ENCODE measurements around the gene CELF4. TPM values are rescaled to one million over a fixed set of nuclear protein-coding genes. Genes with fewer than 3 reads are reported as not detected.
A peak's percentile ranks its signal among the peaks of the same experiment; 100 is the strongest.

The CELF4 gene
- total and polyA plus RNA-seq, 10 of the 15 experiments (the other 5 are each of a cell fraction or from before 2014, with no cell fraction given): 0.03 to 0.32 TPM; not detected in 8

GRCh38 chr18:37435150-37435867 is 130.3 kb downstream of the CELF4 start:
- CTCF ChIA-PET: interaction anchor here (1.3 kb wide), 1 partner anchor 43 kb away, joined by 3 read pairs; no protein-coding TSS in a partner anchor
- H3K36me3 ChIP-seq (ENCODE audit: control insufficient read depth in 2 of 2, insufficient read depth in 2 of 2, low read length in 1 of 2): no peaks in the 10 kb centered on the region
- DNase-seq (ENCODE audit: low read depth, low spot score) (no peak), FAIRE-seq (no peak), ATAC-seq (no peak)
- no peak overlapping the region for H3K4me2 ChIP-seq (ENCODE audit: control insufficient read depth, insufficient read depth)
- in situ Hi-C loops (cut with MboI) (no loop called here), intact Hi-C loops (cut with micrococcal nuclease; ENCODE audit: unreplicated experiment) (no loop called here)
- SMC1A ChIA-PET (ENCODE audit: uncharacterized antibody, unreplicated experiment): no interaction called here
- RAD21 ChIA-PET (ENCODE audit: unreplicated experiment): interaction anchor here (2.5 kb wide), 1 partner anchor 44 kb away, joined by 11 read pairs; no protein-coding TSS in a partner anchor
- no peak overlapping the region for H2AFZ ChIP-seq (ENCODE audit: control insufficient read depth, low read depth, low read length)
- no peak overlapping the region for H3K4me3 ChIP-seq
- H3K4me1 ChIP-seq (ENCODE audit: control insufficient read depth, insufficient read depth, low read length): no peaks in the 10 kb centered on the region; the same call in 1 of the 2 replicates
- no peaks in the 10 kb centered on the region for H3K27me3 ChIP-seq (replicated peaks in 1 of 2; ENCODE audit: control insufficient read depth in 2 of 2, insufficient read depth in 2 of 2, low read length in 1 of 2)
- POLR2A ChIA-PET: no interaction called here
- H3K9ac ChIP-seq (ENCODE audit: control insufficient read depth, insufficient read depth, low read length): no peak overlapping the region
- H4K20me1 ChIP-seq (ENCODE audit: control insufficient read depth, insufficient read depth): no peaks in the 10 kb centered on the region
- TF ChIP-seq SIN3A (IDR thresholded peaks at IDR 0.05; ENCODE audit: low read depth, low read length): no peak
- no peak for TF ChIP-seq NFYB (IDR thresholded peaks at IDR 0.05; ENCODE audit: insufficient read depth, low read depth, low read length)
- H3K27ac ChIP-seq (ENCODE audit: control insufficient read depth, insufficient read depth): no peak overlapping the region
- no peaks in the 10 kb centered on the region for H3K79me2 ChIP-seq (ENCODE audit: control insufficient read depth, insufficient read depth, low read length)
- no peaks in the 10 kb centered on the region for H3K9me3 ChIP-seq (replicated peaks; ENCODE audit: control insufficient read depth, insufficient read depth, low read length)
- BruUV-seq (replicated peaks): no TSS peak
- WGBS (ENCODE audit: insufficient coverage, insufficient replicate concordance, low lambda C conversion rate, missing lambda C conversion rate): 8% methylated on average over 5 of the region's 5 CpGs

DNA sequence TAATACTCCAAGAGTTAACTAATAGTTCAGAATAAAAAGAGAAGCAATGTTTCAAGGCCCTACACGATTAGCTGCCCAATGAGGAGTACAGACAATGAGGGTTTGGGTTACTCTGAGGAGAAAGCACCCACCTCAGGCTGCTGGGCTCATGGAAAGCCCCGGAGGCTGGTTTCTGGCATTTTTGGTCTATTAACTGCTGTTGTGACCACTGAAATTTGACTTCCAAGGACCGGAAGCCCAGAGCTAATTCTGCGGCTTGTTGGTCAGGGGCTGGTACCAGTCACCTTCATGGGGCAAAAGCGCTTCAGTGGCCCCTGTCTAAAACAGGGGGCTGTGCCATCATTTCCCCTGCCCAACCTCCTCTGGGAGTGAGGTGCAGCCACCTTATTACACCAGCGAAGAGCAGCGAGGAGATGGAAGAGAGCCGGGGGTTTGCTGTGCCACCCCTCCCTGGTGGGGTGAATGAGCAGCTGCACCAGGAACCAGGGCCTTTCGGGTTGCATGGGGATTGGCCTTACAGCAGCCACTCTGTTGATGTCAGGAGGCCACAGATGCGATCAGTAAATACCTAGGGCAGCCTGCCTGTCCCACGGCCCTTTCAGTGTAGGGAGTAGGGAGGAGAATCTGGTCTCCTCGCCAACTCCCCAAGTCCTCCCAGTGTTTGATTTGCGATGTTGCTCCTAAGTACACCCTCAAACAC is 131.3 kb downstream of the CELF4 start:
- FAIRE-seq: no peak
- Histone ChIP-seq H3K4me3 (no peak overlapping the region), H3K9ac (ENCODE audit: control insufficient read depth, insufficient read depth, low read length) (no peak overlapping the region), H2AFZ (ENCODE audit: control insufficient read depth, low read depth, low read length) (no peak overlapping the region), H3K4me1 (ENCODE audit: control insufficient read depth, insufficient read depth, low read length) (no peaks in the 10 kb centered on the region; the same call in 1 of the 2 replicates), H3K79me2 (ENCODE audit: control insufficient read depth, insufficient read depth, low read length) (no peaks in the 10 kb centered on the region), H3K27me3 (replicated peaks in 1 of 2; ENCODE audit: control insufficient read depth in 2 of 2, insufficient read depth in 2 of 2, low read length in 1 of 2) (no peaks in the 10 kb centered on the region), H3K4me2 (ENCODE audit: control insufficient read depth, insufficient read depth) (0 out of 2 replicates have a peak overlapping the region, but pooled peaks have one; percentile 9), H3K27ac (ENCODE audit: control insufficient read depth, insufficient read depth) (no peak overlapping the region), H3K36me3 (ENCODE audit: control insufficient read depth in 2 of 2, insufficient read depth in 2 of 2, low read length in 1 of 2) (no peaks in the 10 kb centered on the region), H4K20me1 (ENCODE audit: control insufficient read depth, insufficient read depth) (no peaks in the 10 kb centered on the region), H3K9me3 (replicated peaks; ENCODE audit: control insufficient read depth, insufficient read depth, low read length) (no peaks in the 10 kb centered on the region)
- POLR2A ChIA-PET: no interaction called here
- WGBS (ENCODE audit: insufficient coverage, insufficient replicate concordance, low lambda C conversion rate, missing lambda C conversion rate): 16% methylated on average over 13 of the region's 13 CpGs
- RAD21 ChIA-PET (ENCODE audit: unreplicated experiment): interaction anchor here (2.5 kb wide), 1 partner anchor 43 kb away, joined by 11 read pairs; no protein-coding TSS in a partner anchor
- SMC1A ChIA-PET (ENCODE audit: uncharacterized antibody, unreplicated experiment): interaction anchor here (3.3 kb wide), 1 partner anchor 42 kb away, joined by 12 read pairs; no protein-coding TSS in a partner anchor
- intact Hi-C loops (cut with micrococcal nuclease; ENCODE audit: unreplicated experiment): no loop called here
- DNase-seq (ENCODE audit: low read depth, low spot score): peak; percentile 11
- in situ Hi-C loops (cut with MboI): no loop called here
- ATAC-seq: peak; percentile 85
- CTCF ChIA-PET: interaction anchor here (0.9 to 1.8 kb wide), 3 partner anchors 17 to 48 kb away, joined by 3 to 8 read pairs (median 5); no protein-coding TSS in a partner anchor
- BruUV-seq (replicated peaks): no TSS peak
- TF ChIP-seq MTA3 (IDR thresholded peaks at IDR 0.05; ENCODE audit: borderline replicate concordance, low read length): no peak
- TF ChIP-seq CREM (IDR thresholded peaks at IDR 0.05; ENCODE audit: low read depth): no peak
- no peak for TF ChIP-seq POU2F2 (IDR thresholded peaks at IDR 0.05; ENCODE audit: borderline replicate concordance, low read depth, low read length)
- TF ChIP-seq STAT3 (IDR thresholded peaks at IDR 0.05; ENCODE audit: low read depth, low read length): no peak
- 0 out of 2 replicates have a peak, but pooled peaks have one; percentile 22 for TF ChIP-seq IKZF1 (conservative IDR thresholded peaks at IDR 0.05)
- no peak for TF ChIP-seq CEBPB (IDR thresholded peaks at IDR 0.05; ENCODE audit: borderline replicate concordance in 1 of 2, low read depth in 2 of 2, low read length in 2 of 2)
- TF ChIP-seq BMI1 (IDR thresholded peaks at IDR 0.05; ENCODE audit: borderline replicate concordance): no peak
- no peak for TF ChIP-seq USF2 (IDR thresholded peaks at IDR 0.05; ENCODE audit: borderline replicate concordance, low read depth, low read length)
- TF ChIP-seq FOXM1 (IDR thresholded peaks at IDR 0.05; ENCODE audit: low read depth, low read length): no peak
- no peak for TF ChIP-seq ETV6 (conservative IDR thresholded peaks at IDR 0.05 in 1 of 2, IDR thresholded peaks at IDR 0.05 in 1 of 2; ENCODE audit: borderline replicate concordance in 1 of 2, low read depth in 1 of 2)
- TF ChIP-seq IKZF2 (IDR thresholded peaks at IDR 0.05): no peak
- TF ChIP-seq PAX8 (IDR thresholded peaks at IDR 0.05): no peak
- TF ChIP-seq SREBF1 (IDR thresholded peaks at IDR 0.05; ENCODE audit: low read length): no peak

Data from GM12878 (cell line).